GM06990 (cell line): Measurements from ENCODE around the gene CYS1.

ENCODE experiments used
- DNase-seq: peaks from one replicate; pipeline ENCODE4 v3.0.0-alpha.2; 2011; ENCODE audit not compliant: insufficient read length; ENCODE audit errors: extremely low read depth
- H3K27me3 ChIP-seq: replicated peaks from 2 replicates; pipeline ENCODE4 v1.6.0; 2011; ENCODE audit warnings: low read length; ENCODE audit not compliant: control insufficient read depth, insufficient read depth
- H3K36me3 ChIP-seq: 2 replicates; pipeline ENCODE4 v1.5.1; 2011; ENCODE audit warnings: low read length; ENCODE audit not compliant: control insufficient read depth, insufficient read depth
- H3K4me3 ChIP-seq: replicated peaks from 2 replicates; pipeline ENCODE4 v1.5.1; 2011; ENCODE audit warnings: low read depth, mild to moderate bottlenecking, control low read depth, low read length
- TF ChIP-seq, protein P1 (sequence below): IDR thresholded peaks from 2 replicates; pipeline ENCODE4 v1.5.1; 2011; ENCODE audit warnings: low read length, control low read depth, mild to moderate bottlenecking, inconsistent platforms; ENCODE audit not compliant: insufficient read depth, poor library complexity, severe bottlenecking

The CYS1 gene

DNA sequence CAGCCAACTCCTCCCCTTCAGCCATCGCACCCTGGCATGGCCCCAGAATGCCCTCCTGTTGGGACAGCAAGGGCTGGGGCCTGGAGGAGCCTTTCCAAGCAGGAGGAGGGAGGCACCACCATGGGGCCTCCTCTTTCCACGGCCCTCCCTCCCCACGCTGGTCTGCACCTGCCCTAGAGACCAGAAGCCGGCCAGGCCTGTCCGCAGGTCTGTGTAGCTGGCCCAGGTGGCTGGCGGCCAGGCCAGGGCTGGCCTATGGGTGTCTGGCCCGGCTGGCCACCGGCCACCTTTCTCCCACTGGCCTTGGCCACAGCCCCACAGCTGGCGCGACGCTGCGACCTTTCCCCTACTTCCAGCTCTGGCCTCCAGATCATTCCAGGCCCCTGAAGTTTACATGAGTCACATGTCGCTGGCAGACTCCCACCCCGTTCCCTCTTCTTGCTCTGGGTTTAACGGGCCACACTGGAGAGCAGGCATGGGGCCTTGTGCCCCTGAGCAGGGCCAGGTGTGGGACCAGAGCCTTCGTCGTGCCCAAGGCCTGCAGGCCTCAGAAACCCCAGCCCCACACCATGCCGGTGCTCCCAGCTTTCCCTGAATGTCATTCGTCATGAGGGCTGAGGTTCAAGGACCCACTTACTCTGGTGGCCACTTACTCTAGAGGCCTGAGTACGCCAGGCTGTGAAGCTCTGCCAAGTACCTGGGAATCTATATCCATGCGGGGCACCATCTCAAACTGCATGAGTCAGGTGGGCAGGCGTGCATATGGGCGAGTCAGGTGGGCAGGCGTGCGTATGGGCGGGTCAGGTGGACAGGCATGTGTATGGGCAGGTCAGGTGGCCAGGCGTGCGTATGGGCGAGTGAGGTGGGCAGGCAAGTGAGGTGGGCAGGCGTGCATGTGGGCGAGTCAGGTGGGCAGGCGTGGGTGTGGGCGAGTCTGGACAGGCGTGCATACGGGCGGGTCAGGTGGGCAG lies 70.1 kb downstream of the CYS1 start:
- no peaks in the 10 kb centered on the region; the same call in 1 of the 2 replicates for H3K27me3 ChIP-seq
- no peak overlapping the region for H3K4me3 ChIP-seq
- no peak for DNase-seq

DNA sequence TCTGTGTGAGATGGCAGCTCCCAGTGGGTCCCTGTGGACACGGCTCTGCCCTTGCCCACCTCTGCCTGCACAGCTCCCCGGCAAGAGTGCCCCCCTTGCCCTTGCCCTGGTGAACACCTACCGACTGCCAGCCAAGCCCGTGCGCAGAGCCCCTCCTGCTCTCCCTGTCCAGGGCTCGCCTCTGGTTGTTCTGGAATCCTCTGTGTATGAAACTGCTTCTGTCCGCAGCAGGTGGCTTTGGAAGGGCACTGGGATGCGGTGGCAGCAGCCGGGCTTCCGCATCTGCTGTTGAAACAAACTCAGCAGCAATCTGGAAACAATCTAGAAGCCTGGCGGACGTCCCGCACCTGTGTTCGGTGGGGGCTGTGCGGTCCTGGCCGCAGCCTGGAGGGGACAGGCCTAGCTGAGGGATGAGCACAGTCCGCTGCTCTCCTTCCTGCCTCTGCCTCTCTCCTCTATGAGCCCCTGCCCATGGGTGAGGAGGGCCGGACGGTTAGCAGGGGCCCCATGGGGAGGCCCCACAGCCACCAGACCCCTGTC lies 70.9 kb downstream of the CYS1 start:
- DNase-seq = no peak
- TF ChIP-seq, protein P1, sequence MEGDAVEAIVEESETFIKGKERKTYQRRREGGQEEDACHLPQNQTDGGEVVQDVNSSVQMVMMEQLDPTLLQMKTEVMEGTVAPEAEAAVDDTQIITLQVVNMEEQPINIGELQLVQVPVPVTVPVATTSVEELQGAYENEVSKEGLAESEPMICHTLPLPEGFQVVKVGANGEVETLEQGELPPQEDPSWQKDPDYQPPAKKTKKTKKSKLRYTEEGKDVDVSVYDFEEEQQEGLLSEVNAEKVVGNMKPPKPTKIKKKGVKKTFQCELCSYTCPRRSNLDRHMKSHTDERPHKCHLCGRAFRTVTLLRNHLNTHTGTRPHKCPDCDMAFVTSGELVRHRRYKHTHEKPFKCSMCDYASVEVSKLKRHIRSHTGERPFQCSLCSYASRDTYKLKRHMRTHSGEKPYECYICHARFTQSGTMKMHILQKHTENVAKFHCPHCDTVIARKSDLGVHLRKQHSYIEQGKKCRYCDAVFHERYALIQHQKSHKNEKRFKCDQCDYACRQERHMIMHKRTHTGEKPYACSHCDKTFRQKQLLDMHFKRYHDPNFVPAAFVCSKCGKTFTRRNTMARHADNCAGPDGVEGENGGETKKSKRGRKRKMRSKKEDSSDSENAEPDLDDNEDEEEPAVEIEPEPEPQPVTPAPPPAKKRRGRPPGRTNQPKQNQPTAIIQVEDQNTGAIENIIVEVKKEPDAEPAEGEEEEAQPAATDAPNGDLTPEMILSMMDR = no peak
- Histone ChIP-seq H3K4me3 (no peak overlapping the region), H3K27me3 (no peaks in the 10 kb centered on the region; the same call in 1 of the 2 replicates), H3K36me3 (no peaks in the 10 kb centered on the region)

More for the DNA sequence above, 70.1 kb downstream of the CYS1 start:
- TF ChIP-seq, protein P1 = no peak
- no peaks in the 10 kb centered on the region for H3K36me3 ChIP-seq

DNA sequence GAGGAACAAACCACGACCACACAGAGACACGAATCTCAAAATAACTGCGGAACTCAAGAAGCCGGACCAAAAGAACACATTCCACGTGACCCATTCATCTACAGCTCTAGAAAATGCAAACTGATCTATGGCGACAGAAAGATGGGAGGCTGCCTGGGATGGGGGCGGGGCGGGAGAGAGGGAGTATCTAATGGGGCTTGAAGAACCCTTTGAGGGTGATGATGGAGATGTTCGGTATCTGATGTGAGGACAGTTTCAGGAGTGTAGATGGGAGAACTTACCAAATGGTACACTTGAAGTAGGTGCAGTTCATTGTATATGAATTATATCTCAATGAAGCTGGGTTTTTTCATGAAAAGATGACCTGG lies 71.4 kb downstream of the CYS1 start:
- TF ChIP-seq, protein P1 = no peak
- Histone ChIP-seq H3K36me3 (no peaks in the 10 kb centered on the region), H3K27me3 (no peaks in the 10 kb centered on the region; the same call in 1 of the 2 replicates), H3K4me3 (no peak overlapping the region)
- no peak for DNase-seq

DNA sequence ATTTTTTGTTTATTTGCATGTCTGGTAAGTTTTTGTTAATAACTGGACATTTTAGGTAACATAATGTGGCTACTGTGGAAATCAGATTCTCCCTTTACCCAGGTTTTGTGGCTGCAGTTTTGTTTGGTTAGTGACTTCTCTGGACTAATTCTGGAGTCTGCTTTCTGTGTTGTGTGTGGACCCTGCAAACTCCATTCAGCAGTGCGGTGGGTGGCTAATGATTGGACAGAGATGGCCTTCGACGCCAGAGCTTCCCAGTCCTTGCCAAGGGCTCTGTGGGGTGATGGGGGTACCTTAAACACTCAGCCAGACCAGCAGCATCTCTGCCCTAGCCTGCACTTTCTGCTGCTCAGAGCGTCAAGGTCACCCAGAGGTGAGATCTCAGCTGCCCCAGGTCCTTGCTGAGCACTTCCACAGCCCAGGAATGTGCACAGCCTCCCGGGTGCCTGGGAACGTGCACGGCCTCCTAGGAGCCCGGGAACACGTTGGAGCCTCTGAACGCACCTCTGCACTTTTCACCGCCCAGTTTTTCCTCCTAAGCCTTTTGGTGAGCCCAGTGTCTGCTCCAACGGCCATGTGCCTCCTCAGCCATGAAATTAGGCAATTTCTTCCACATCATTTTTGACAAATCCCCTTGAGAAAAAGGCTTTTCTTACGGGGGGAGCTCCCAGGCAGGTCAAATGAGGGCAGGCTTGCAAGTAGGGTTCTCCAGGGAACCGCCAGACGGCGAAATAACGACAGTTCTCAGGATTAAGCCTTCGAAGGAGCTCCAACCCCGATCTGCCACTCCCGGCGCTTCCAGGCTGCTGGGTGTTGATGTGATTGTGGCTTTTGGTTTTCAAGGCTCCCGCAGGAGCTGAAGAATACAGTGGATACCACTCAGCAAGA lies 72.0 kb downstream of the CYS1 start:
- TF ChIP-seq, protein P1 = no peak
- H3K27me3 ChIP-seq = no peaks in the 10 kb centered on the region; the same call in 1 of the 2 replicates
- no peak overlapping the region for H3K4me3 ChIP-seq
- DNase-seq = no peak
- no peaks in the 10 kb centered on the region for H3K36me3 ChIP-seq

DNA sequence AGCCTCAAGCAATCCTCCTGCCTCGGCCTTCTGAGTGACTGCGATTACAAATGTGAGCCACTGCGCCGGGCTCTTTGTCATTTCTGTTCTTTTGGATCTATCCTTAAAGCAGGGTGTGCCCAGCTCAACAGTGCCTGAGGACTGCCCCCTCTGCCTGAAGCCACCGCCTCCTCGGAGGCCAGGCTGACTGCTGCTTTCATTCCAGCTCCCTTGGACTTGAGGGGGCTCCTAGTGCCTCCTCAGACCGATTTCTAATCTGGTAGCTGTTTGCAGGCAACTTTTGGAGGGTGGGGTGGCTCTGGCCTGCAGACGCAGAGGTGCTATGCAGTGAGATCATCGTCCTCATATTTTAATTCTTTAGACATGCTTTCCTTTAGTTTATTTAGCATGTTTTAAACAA lies 72.8 kb downstream of the CYS1 start:
- Histone ChIP-seq H3K36me3 (no peaks in the 10 kb centered on the region), H3K27me3 (no peaks in the 10 kb centered on the region; the same call in 1 of the 2 replicates), H3K4me3 (no peak overlapping the region)
- DNase-seq = no peak
- TF ChIP-seq, protein P1 = no peak
